Stimulated activated CD4-positive, alpha-beta T cell treated with anti-CD3 and anti-CD28 coated beads, Interleukin-15, amount 100 ng/mL, for 24 hours (primary cell): ENCODE data around the gene CRYBG1.

Source experiments
- DNase-seq: peaks from one replicate; pipeline ENCODE4 v3.0.0-alpha.2; 2020

CRYBG1 gene

GRCh38 chr6:106613590-106613989 lies 253.1 kb downstream of the CRYBG1 start:
- no peak for DNase-seq

GRCh38 chr6:106614166-106614565 lies 253.6 kb downstream of the CRYBG1 start:
- no peak for DNase-seq

GRCh38 chr6:106614592-106615257 lies 254.2 kb downstream of the CRYBG1 start:
- no peak for DNase-seq

GRCh38 chr6:106617302-106617701 lies 256.8 kb downstream of the CRYBG1 start:
- DNase-seq, result no peak

- DNase-seq, result no peak
These were observed 257.3 kb downstream of the CRYBG1 start for GRCh38 chr6:106617857-106618256.

- no peak for DNase-seq
These were observed 257.8 kb downstream of the CRYBG1 start for GRCh38 chr6:106618324-106618723.

DNA sequence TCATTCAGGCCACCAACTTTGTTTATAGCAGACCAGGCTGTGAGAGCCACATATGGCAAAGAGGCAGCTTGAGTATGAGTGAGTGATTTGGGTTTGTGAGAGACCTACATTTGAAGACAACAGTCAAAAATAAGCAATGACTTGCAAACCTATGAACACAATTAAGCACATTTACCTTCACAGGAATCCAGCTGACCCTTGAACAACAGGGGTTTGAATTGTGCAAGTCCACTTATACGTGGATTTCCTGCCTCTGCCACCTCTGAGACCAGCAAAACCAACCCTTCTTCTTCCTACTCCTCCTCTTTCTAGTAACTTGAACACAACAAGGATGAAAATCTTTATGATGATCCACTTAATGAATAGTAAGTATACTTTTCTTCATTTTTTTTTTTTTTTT lies 258.7 kb downstream of the CRYBG1 start:
- no peak for DNase-seq

GRCh38 chr6:106620931-106621672 lies 260.6 kb downstream of the CRYBG1 start:
- DNase-seq, result no peak
